Hematopoietic multipotent progenitor cell treated with erythropoietin and hydrocortisone succinate and interleukin-3 and kit ligand, for 6 days (in vitro differentiated cells): ENCODE results near the gene SHMT2.

Experiments
- DNase-seq: peaks from one replicate; pipeline ENCODE4 v3.0.0-alpha.2; 2015

Gene SHMT2

GRCh38 chr12:57241402-57242310 lies 12.1 kb downstream of the SHMT2 start:
- peak; percentile 16 for DNase-seq

DNA sequence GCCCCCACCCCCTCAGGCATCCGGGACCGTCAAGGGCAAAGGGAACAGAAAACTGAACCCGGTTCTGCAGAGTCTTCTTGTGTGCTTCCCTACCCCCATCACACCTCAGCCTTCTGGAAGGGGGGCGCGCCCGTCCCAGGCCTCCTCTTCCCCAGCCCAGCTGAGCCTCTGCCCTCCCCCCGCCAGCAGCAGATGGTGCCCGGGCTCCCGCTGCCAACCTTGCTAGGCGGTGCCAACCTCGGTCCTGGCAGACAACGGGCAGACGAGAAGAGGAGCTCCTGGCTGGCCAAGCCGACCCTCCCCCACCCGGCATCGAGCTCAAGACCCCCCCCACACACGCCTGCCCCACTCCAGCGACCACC lies 12.8 kb downstream of the SHMT2 start:
- DNase-seq, result peak; percentile 4

DNA sequence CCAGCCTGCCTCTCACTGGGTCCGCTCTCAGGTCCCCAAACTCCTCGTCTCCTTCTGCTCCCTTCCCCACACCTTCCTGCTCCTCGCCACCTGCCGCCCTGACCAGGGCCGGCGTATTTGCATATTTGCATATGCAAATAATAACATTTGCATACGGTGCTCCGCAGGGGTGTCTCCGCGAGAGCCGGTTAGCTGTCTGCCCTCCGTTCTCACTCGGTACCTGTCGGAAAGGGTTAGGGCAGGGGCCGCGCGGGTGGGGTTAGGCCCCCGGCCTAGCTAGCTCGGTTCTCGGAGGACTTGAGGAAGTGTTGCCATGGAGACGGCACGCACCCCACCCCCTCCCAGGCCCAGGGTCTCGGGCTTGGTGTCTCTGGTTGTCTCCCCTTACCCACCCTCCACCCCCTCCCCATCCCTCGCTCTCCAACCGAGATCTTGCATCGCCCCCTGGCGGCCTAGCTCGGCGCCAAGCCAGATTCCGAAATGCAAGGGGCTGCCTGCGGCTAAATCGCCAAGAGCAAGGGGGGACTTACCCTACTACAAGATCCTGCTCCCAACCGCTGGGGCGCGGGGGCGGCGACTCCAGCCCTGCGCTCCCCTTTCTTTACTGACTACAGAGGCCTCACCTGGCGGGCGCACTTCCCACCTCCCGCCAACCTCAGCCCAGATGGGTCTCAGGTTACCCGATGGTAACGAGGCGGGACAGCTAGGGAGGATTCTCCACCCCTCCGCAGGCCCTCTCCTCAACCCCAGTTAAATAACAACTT lies 13.4 kb downstream of the SHMT2 start:
- DNase-seq, result peak; percentile 66

DNA sequence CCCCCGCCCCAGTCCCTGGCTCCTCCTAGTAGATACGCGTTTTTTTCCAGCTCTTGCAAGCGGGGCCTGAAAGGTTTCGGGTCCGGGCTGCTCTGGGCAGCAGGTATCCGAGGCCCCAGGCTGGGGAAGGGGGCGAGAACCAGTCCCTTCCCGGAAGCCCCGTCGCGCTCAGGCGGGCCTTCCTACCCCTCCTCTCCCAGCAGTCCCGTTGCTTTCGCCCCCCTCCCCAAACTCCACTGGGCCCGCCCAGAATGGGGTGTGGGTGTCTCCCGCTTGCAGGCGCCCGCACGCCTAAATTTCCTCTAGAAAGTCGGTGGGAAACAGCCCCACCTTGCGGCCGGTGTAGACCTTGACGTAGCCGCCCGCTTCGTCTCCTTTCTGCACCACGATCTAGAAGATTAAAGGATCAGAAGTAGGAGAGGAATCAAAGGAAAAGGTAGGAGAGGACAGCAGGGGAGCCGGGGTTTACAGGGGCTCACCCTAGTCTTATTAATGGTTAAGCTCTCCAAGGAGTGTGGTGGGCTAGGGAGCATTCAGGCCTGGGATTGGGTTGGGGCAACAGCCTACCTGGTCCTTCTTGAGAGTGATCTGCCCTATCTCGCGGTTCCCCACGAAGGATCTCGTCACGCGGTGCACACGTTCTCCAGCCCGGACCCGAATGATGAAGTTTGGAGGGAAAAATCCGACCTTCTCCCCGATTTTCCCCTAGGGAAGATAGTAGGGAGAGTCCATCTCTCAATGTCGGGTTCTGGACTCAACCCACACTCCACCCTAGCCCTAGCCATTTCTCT lies 14.2 kb downstream of the SHMT2 start:
- DNase-seq, result peak; percentile 93

DNA sequence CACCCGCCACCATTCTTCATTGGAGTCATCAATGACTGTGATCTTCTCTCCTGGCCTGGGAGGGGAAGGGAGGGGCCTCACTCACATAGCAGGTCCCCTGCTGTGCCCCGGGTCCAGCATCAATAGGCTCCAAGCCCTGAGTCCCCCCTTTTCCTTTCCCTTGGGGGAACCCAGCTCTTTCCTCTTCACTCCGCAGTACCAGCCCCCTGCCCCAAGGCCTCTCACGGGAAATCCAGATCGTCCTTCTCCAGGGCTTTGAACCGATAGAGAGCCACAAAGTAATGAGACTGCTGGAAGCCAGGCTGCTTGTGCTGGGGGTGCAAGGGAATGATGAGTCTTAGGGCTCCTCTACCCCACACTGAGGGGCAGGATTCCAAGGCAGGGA lies 14.8 kb downstream of the SHMT2 start:
- no peak for DNase-seq

DNA sequence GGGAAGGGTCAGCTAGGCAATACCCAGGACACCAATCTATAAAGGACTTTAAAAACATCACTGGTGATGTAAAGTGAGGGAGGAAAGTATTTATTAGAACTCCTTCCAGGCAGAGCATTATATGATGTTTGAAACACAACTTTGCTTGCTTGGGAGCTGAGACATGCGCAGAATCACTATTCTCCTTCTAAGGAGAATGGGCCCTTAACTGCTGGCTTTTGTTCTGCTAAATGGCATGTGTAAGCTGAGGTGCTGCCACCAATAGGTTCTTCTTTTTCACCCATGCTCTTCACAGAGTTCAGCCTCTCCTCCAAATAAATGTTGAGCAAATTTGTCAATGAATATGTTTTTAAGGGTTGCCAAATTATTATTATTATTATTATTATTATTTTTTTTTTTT lies 17.5 kb downstream of the SHMT2 start:
- peak; percentile 9 for DNase-seq

DNA sequence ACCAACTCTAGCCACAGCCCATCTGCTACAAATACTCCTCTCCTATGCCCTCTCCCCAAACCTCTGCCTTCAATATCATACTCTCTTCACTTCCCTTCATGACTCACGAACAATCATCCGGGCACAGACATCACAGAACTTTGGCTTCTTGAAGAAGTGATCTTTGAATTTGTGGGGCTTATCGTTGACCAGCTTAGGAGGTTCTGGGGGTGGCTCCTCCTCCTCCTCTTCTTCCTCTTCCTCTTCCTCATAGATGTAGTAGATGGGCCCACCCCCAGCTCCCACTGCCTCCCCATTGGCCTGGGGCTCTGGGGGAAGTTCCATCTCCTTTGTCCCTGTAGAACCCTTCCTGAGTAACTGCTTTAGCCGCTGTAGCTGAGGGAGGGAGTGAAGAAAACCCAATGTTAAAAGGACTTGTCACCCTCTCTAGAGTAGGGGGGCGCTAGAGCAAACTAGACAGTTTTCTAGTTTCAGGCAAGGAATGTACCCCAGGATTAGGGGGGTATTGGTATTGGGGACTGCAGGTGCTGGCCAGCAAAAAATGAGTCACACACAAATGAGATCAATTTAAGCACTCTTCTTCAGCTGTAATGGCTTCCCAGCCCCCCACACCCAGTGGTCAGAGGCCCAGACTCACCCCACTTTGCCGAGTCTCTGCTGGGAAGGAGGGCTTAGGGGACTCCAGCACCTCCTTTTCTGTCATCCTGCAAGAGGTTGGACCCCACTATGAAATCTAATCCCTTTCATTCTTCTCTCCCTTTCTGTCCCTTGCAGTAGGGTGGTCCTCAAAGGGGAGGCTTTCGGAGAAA lies 19.6 kb downstream of the SHMT2 start:
- peak; percentile 88 for DNase-seq

DNA sequence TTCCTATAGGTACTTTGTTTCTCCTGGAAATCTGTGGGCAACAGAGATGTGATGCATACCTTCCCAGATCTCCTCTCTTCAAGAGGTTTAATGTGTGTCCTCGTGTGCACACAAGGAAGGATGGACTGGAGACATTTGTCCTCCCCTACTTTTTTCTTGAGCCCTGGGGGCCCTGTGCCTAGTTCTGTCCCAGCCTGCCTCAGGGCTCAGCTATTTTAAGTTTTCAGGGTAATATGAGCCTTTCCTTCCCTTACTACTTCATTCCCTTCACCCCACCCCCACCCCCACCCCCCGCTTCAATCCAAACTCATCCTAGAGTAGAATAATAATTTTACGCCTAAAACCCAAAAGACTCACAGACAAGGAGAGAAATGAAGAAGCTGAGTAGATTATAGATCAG lies 21.0 kb downstream of the SHMT2 start:
- no peak for DNase-seq

DNA sequence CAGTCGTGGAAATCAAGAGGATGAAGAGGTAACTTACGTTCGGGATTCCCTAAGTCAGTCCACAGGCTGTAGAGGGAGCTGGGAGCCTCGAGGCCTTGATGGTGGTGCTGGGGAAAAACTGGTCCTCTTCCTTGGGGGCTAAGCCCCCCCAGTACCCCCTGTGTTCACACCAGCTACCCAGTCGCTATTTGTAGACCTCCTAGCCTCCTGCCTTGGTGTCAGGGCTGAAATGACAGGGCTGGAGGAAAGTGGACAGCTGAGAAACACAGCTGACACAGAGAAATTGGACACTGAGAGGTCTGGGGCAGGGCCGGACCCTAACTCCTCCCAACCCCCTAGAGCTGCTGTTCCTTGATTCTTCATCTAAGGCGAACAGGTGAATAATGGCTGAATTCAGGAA lies 21.4 kb downstream of the SHMT2 start, which contains the start of gene STAC3:
Gene STAC3 (minus strand): TSS at position 232 of the 400 bp plus-strand sequence. CDS start 1,551 bp downstream, outside the sequence.
- no peak for DNase-seq

DNA sequence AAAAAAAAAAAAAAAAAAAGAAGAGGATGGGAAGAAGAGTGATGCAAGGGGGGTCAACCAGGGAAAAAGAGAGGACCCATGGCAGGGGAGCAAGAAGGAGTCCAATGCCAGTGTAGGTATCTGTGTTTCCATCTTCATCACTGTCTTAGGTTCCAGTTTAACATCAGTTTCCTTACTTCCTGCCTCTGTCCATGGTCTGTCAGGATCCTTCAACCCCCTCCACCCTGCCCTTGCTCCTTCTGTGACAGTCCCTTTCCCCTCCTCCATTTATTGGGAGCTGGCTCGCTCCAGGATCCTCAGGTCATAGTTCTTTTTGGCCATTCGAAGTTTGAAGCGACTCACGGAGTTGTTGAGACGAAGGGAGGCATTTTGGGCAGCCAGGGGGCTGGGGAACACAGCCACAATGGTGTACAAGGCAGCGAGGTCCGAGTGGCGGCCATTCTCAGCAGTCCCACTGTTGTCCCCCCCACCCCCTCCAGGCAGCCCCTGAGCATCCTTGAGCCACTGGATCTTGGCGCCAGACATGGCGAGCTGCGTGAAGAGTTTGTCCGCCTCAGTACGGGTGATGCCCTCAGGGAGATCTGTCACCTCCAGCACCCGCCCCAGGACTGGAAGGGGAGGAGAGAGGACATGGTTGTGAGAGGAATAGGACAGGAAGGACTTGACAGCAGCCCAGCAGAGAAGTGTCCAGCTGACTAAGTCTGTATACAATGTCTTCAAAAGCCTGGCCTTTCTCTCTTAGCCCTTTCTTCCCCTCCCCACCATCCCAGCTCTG lies 25.2 kb downstream of the SHMT2 start:
- no peak for DNase-seq

DNA sequence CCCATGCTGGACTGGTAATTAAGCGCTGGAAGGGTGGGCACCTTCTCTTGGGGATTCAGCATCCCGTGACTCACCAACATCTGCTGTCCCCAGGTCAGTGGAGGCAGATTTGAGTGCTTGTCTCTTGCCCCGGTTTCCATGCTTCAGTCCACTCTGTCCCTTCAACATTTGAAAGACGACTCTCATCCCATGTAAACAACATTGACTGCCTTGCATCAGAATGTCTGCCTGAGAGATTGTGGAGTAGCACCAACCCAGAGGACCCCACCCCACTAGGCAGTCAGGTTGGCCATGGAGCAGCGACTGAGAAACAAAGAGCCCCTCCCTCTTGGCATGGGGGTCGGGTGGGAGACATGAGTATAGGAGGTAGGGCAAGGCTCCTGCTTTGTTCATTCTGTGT lies 26.4 kb downstream of the SHMT2 start:
- DNase-seq, result no peak

DNA sequence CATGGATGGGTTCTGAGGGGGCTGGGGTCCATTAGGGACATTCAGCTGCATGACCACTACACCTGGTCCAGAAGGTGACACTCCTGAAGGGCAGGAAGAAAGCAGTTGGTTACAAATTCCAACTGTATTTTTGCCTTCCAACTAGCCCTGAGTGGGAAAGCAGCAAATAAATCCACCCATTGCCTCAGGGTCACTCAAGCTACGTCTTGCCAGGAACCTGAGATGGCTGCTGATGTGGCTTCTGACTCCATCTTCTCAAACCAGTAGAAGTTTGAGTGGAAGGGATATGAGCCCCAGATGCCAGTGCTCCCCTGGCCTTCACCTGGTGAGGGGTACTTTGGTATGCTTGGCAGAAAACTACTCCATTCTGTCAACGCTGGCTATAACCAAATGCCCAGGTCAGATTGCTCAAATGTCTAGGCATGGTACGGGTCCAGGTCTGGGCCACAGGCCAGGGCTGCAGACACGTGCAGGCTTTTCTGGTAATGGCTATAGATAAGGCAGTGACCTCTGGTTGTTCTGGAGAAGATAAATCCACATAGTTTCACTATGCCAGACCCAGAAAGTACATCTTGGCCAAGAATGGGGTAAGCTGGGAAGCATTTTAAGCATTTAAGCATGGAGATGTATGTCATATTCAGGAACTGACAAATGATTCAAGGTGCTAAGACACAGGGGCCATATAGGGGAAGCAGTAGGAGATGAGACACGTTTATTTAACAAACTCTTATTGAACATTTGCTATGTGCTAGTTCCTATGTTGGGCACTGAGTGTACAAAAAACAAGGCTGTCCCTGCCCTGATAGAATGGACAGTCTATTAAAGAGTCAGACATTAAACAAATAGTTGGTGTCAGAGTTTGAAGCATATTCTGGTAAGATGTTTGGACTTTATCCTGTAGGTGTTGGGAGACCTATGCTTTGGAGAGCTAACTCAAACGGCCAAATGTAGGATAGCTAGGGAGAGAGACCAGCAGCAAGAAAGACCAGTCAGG lies 29.8 kb downstream of the SHMT2 start:
- DNase-seq, result peak; percentile 35

DNA sequence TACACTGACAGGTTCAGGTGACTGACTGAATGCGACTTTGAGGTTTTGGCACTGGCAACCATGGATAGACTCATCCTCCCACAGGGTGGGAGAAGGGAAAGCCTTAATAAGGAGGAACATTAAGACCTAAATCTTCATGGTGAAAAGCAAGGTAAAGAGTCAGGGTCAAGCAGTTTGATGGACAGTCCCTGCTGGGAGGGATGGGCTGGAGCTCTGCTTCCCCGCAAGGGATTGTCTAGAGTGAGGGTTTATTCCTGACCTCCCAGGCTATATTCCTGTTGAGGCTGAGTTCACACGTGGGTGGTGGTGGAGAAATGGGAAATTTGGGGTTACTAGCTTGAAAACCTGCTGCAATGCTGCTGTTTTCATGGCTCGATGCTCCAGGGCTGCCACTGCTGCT lies 30.9 kb downstream of the SHMT2 start:
- DNase-seq, result no peak

DNA sequence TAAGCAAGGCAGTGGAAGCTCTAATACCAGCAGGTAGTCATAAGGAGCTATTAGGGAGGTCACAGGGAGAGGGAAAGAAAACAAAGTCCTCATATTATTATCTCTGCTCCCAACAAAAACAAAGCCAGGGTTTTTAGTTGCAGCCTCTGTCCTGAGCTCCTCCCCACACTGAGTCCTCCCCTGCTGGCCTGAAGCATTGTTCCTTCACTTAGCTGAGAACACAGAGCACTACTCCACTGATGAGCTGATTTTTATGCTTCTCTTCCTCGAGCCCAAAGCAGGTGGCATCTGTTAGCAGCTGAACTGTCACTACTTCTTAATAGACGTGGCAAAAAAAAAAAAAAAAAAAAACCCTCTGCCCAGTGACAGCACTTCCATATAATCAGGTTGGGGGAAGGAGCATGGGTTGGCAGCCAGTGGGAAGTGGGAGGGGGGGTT lies 31.9 kb downstream of the SHMT2 start:
- no peak for DNase-seq

GRCh38 chr12:57262126-57262822 lies 32.8 kb downstream of the SHMT2 start:
- no peak for DNase-seq

DNA sequence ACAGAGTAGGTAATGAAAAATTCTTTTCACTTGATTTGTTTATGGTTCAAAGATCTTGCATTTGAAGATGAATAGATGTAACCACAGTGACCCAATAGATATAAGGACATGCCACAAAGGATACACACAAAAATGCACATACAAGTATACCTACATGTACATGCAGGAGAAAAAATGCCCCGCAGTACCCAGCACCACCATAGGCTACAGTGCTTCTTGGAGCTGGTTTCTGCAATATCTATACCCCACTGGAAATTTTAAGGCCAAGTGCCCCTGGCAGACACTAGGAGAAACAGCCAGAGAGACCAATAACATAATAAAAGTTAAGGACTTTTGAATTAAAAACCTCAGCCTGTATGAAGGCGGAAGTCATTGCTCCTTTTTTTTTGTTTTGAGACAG lies 33.6 kb downstream of the SHMT2 start:
- DNase-seq, result no peak

DNA sequence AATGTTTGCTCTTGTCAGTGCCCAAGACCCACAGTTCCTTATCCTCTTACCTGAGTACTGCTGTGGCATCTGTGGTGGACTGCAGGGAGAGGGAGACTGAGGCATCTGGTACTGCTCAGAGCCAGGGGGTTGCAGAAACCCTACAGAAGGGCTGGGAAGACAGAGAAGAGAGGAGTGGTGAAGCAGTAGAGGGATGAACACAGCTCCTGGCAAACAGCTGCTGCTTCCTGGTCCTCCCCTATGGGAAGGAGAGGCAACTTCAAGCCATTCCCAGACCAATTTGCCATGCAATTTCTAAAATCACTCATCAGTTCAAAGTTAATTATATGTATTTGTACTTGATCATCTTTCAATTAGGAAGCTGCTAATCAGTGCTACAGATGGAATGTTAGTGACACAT lies 37.2 kb downstream of the SHMT2 start:
- DNase-seq, result no peak

GRCh38 chr12:57268264-57268663 lies 38.8 kb downstream of the SHMT2 start:
- no peak for DNase-seq

GRCh38 chr12:57270966-57271470 lies 41.5 kb downstream of the SHMT2 start:
- DNase-seq, result peak; percentile 38
